KOPT-K1 (cell line): Measurements from ENCODE around the gene SPNS3.

Experiments used
- H3K27ac ChIP-seq: fragments of 200-600 bp; sonication (generic); 2 replicates; pipeline ENCODE4 v1.5.1; 2016; ENCODE audit warnings: antibody characterized with exemption, mild to moderate bottlenecking, low read depth, low read length; ENCODE audit not compliant: poor library complexity, severe bottlenecking
- H3K36me3 ChIP-seq: fragments of 200-600 bp; sonication (generic); 2 replicates; pipeline ENCODE4 v1.5.1; 2017; ENCODE audit warnings: antibody characterized with exemption, mild to moderate bottlenecking, low read length, moderate library complexity; ENCODE audit not compliant: insufficient read depth
- H3K9me3 ChIP-seq: fragments of 200-600 bp; sonication (generic); 2 replicates; pipeline ENCODE4 v1.5.1; 2017; ENCODE audit warnings: antibody characterized with exemption, low read length, mild to moderate bottlenecking; ENCODE audit not compliant: insufficient read depth, poor library complexity, severe bottlenecking

SPNS3 gene

GRCh38 chr17:4475001-4475400 lies 41.3 kb downstream of the SPNS3 start:
- H3K36me3 ChIP-seq: no peaks in the 10 kb centered on the region; the same call in 1 of the 2 replicates
- H3K27ac ChIP-seq: no peak overlapping the region
- no peaks in the 10 kb centered on the region for H3K9me3 ChIP-seq

- H3K27ac ChIP-seq: no peak overlapping the region
- no peaks in the 10 kb centered on the region for H3K9me3 ChIP-seq
- H3K36me3 ChIP-seq: no peaks in the 10 kb centered on the region; the same call in 1 of the 2 replicates
Observed at GRCh38 chr17:4475463-4475862, 41.7 kb downstream of the SPNS3 start.

- H3K36me3 ChIP-seq: no peaks in the 10 kb centered on the region; the same call in 1 of the 2 replicates
- H3K27ac ChIP-seq: peak overlapping the region; percentile 8
- H3K9me3 ChIP-seq: no peaks in the 10 kb centered on the region
Observed at GRCh38 chr17:4476017-4476416, 42.3 kb downstream of the SPNS3 start.

- Histone ChIP-seq H3K27ac (peak overlapping the region; percentile 8), H3K36me3 (no peaks in the 10 kb centered on the region; the same call in 1 of the 2 replicates), H3K9me3 (no peaks in the 10 kb centered on the region)
Observed at GRCh38 chr17:4476511-4477070, 42.9 kb downstream of the SPNS3 start.

DNA sequence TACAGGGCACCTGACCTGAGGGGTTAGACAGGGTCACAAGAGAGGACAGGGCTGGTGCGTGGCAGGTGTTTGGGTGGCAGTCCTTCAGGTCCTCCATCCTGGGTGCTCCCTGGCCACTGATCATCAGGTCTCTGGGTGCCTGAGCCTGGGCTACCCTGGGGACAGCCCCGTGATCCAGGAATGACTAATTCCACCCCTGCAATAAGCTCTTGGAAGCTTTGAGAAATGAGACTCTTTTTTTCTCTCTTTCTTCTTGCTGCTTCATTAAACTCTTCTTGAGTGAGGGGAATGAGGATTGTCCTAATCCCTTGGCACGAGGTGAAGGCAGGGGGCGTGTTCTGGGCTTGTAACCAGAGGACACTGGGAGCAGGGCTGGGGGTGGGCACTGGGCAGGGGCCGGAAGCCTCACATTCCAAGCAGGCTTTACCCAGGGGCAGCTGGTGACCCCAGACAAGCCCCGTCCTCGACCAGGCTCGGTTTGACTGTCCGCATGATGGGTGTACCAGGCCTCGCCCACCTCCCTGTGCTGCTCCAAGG lies 43.6 kb downstream of the SPNS3 start:
- Histone ChIP-seq H3K9me3 (no peaks in the 10 kb centered on the region), H3K36me3 (no peaks in the 10 kb centered on the region; the same call in 1 of the 2 replicates), H3K27ac (peak overlapping the region; percentile 8)

GRCh38 chr17:4478318-4478830 lies 44.6 kb downstream of the SPNS3 start:
- H3K27ac ChIP-seq: no peak overlapping the region
- H3K36me3 ChIP-seq: no peaks in the 10 kb centered on the region; the same call in 1 of the 2 replicates
- H3K9me3 ChIP-seq: no peaks in the 10 kb centered on the region

GRCh38 chr17:4479340-4479981 lies 45.7 kb downstream of the SPNS3 start:
- Histone ChIP-seq H3K36me3 (no peaks in the 10 kb centered on the region; the same call in 1 of the 2 replicates), H3K27ac (no peak overlapping the region), H3K9me3 (no peaks in the 10 kb centered on the region)

GRCh38 chr17:4479982-4480751 lies 46.4 kb downstream of the SPNS3 start:
- H3K36me3 ChIP-seq: no peaks in the 10 kb centered on the region; the same call in 1 of the 2 replicates
- H3K27ac ChIP-seq: peak overlapping the region; percentile 80
- no peaks in the 10 kb centered on the region for H3K9me3 ChIP-seq

- Histone ChIP-seq H3K36me3 (no peaks in the 10 kb centered on the region; the same call in 1 of the 2 replicates), H3K9me3 (no peaks in the 10 kb centered on the region), H3K27ac (peak overlapping the region; percentile 80)
Observed at GRCh38 chr17:4480929-4481898, 47.5 kb downstream of the SPNS3 start.

GRCh38 chr17:4482338-4483011 lies 48.7 kb downstream of the SPNS3 start:
- no peak overlapping the region for H3K27ac ChIP-seq
- H3K9me3 ChIP-seq: no peaks in the 10 kb centered on the region
- H3K36me3 ChIP-seq: no peaks in the 10 kb centered on the region; the same call in 1 of the 2 replicates

DNA sequence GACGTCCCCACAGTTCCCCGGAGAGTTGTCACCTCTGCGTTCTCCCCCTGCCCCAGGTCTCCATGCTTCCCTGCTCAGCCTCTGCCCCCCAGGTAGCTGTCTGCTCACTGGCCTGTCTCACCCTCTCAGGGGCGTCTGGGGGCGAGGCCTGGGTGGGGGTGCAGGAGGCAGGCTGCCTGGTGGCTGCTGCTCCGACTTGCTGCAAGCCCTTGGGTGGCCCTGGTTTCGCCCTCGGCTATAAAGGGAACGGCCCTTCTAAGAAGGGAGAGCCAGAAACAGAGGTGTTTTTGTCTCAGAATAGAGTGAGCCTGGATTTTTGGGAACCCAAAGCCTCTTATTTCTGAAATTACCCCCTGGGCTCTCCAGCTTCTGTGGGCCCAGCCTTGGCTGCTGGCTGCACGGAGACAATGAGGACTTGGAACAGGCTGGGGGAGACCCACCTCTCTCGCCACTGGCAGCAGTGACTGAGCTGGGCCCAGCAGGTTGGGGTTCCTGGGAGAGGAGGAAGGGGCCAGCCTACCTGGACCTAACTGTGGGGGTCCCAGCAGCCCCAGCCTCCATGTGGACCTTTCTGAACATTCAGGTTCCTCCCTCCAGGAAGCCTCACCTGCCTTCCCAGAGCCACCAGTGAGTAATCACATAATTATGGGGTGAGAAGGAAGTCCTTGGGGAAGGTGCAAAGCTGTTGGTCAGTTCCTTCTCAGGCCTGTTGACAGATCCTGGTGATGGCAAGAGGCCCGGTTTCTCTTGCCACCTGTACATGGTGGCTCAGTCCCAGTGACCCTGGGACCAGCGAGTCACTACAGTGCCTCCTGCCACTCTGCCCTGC lies 49.5 kb downstream of the SPNS3 start:
- Histone ChIP-seq H3K9me3 (no peaks in the 10 kb centered on the region), H3K27ac (no peak overlapping the region), H3K36me3 (no peaks in the 10 kb centered on the region; the same call in 1 of the 2 replicates)

DNA sequence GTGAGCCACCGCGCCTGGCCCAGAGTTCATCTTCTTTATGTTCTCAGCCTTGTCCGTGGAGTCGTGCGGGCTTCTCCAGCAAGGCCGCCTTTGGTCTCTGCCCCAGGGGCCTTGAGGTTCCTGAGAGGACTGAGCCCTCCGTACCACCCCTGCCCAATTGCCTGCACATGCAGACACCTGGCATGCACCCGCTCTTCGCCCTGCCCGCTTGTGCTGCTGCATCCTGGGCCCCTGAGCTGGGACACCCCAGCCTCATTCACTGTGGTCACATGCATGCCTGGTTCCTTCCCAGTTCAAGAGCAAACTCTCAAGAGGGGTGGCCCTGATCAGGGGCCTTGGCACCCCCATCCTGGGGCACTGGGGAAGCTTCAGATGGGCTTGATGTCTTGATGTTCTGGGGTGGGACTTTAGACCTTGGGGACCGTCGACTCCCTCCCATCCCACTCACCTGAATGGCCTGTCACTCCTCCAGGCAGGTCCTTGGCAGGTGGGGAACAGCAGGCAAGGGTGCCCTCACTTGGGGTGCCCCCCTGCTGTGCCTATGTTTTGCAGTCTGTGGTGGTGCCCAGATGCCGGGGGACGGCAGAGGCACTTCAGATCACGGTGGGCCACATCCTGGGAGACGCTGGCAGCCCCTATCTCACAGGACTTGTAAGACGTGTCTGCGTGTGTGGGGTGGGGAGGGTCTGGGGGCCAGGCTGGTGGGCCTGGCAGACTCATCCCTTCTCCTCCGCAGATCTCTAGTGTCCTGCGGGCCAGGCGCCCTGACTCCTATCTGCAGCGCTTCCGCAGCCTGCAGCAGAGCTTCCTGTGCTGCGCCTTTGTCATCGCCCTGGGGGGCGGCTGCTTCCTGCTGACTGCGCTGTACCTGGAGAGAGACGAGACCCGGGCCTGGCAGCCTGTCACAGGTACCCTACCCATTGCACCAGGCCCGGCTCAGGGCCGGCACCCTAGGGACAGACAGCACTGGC lies 52.2 kb downstream of the SPNS3 start:
- H3K36me3 ChIP-seq: no peaks in the 10 kb centered on the region
- H3K27ac ChIP-seq: peak overlapping the region; percentile 65

More for the DNA sequence above, 52.2 kb downstream of the SPNS3 start:
- H3K9me3 ChIP-seq: no peaks in the 10 kb centered on the region
